Measurements from ENCODE around the gene SDK1.

Gene SDK1

DNA sequence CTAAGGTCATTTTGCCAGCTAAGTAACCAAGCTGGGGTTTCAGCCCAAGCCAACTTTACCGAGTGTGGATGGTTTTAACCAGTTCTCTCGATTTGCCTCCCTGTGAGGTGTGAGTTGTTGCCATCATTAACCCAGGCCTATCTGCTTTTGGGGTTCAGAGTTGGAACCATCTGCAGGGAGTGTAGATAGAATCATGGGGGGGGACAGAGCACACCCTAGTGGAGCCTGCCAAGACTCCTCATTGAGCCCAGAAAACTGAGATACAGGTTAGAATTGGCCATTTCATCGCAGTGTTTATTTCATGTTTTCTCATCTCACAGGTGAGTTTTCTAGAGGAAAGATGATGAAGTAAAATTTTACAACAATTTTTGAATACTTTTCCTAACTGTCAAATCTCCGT lies 133.6 kb downstream of the SDK1 start:
- Histone ChIP-seq H3K9ac (no peak overlapping the region), H3K27ac (no peak overlapping the region), H2AFZ (no peak overlapping the region), H3K9me3 (ENCODE audit: control insufficient read depth, low read length) (no peaks in the 10 kb centered on the region), H3K4me1 (no peaks in the 10 kb centered on the region), H3K4me3 (ENCODE audit: low read depth, low read length) (no peak overlapping the region), H3K36me3 (ENCODE audit: control insufficient read depth, insufficient read depth, low read length) (no peaks in the 10 kb centered on the region), H3K4me2 (ENCODE audit: low read length) (no peak overlapping the region), H3K79me2 (no peaks in the 10 kb centered on the region), H3K27me3 (ENCODE audit: control insufficient read depth, insufficient read depth, low read length) (no peaks in the 10 kb centered on the region)
- TF ChIP-seq CTCF (IDR thresholded peaks at IDR 0.05) = no peak

GRCh38 chr7:3436112-3436511 lies 135.1 kb downstream of the SDK1 start:
- Histone ChIP-seq H3K4me1 (no peaks in the 10 kb centered on the region), H3K4me3 (ENCODE audit: low read depth, low read length) (no peak overlapping the region), H2AFZ (no peak overlapping the region), H3K9ac (no peak overlapping the region), H3K79me2 (no peaks in the 10 kb centered on the region), H3K27ac (no peak overlapping the region), H3K9me3 (ENCODE audit: control insufficient read depth, low read length) (no peaks in the 10 kb centered on the region), H3K27me3 (ENCODE audit: control insufficient read depth, insufficient read depth, low read length) (no peaks in the 10 kb centered on the region), H3K4me2 (ENCODE audit: low read length) (no peak overlapping the region), H3K36me3 (ENCODE audit: control insufficient read depth, insufficient read depth, low read length) (no peaks in the 10 kb centered on the region)
- no peak for TF ChIP-seq CTCF (IDR thresholded peaks at IDR 0.05)

DNA sequence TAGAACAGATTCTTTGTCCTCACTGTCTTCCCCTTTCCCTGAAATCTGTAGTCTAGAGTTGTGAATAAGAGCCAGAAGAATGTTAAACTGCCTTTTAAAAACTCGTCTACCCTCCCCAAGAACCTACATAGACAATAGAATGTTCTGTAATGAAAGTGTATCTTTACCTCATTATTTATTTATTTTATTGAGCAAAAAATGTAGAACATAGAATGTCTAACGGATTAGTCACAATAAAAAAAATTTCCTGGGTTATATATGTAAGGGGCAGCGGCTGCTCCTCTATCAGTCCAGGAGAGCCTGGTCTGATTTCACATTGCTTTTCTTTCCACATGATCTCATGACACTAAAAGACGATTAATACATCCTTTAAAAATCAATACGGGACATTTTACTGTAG lies 135.7 kb downstream of the SDK1 start:
- Histone ChIP-seq H3K27me3 (ENCODE audit: control insufficient read depth, insufficient read depth, low read length) (no peaks in the 10 kb centered on the region), H3K4me3 (ENCODE audit: low read depth, low read length) (no peak overlapping the region), H3K36me3 (ENCODE audit: control insufficient read depth, insufficient read depth, low read length) (no peaks in the 10 kb centered on the region), H3K27ac (no peak overlapping the region), H2AFZ (no peak overlapping the region), H3K9ac (no peak overlapping the region), H3K4me2 (ENCODE audit: low read length) (no peak overlapping the region), H3K4me1 (no peaks in the 10 kb centered on the region), H3K9me3 (ENCODE audit: control insufficient read depth, low read length) (no peaks in the 10 kb centered on the region), H3K79me2 (no peaks in the 10 kb centered on the region)
- TF ChIP-seq CTCF (IDR thresholded peaks at IDR 0.05) = no peak

GRCh38 chr7:3437467-3437866 lies 136.4 kb downstream of the SDK1 start:
- Histone ChIP-seq H3K4me3 (ENCODE audit: low read depth, low read length) (no peak overlapping the region), H3K9me3 (ENCODE audit: control insufficient read depth, low read length) (no peaks in the 10 kb centered on the region), H2AFZ (no peak overlapping the region), H3K27ac (no peak overlapping the region), H3K27me3 (ENCODE audit: control insufficient read depth, insufficient read depth, low read length) (no peaks in the 10 kb centered on the region), H3K4me1 (no peaks in the 10 kb centered on the region), H3K79me2 (no peaks in the 10 kb centered on the region), H3K9ac (no peak overlapping the region), H3K36me3 (ENCODE audit: control insufficient read depth, insufficient read depth, low read length) (no peaks in the 10 kb centered on the region), H3K4me2 (ENCODE audit: low read length) (no peak overlapping the region)
- TF ChIP-seq CTCF (IDR thresholded peaks at IDR 0.05) = no peak

DNA sequence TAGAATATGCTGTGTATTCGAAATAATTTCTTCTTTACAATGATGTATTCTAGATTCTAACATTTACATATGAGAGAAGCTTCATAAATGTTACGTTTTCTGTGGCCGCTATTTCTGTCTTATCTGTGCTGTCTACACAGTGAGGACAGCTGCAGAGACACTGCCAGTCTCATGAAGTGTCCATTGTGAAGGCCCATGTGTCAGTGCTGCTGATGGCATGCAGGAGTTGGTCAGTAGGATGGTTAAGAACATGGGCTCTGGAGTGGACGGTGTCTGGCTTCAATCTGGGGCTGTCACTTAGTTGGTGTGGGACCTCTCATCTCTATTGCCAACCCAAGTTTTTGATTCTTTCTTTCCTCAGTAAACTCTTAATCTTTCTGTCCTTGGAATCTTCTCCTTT lies 137.3 kb downstream of the SDK1 start:
- no peak for TF ChIP-seq CTCF (IDR thresholded peaks at IDR 0.05)
- Histone ChIP-seq H3K4me2 (ENCODE audit: low read length) (no peak overlapping the region), H3K27me3 (ENCODE audit: control insufficient read depth, insufficient read depth, low read length) (no peaks in the 10 kb centered on the region), H3K27ac (no peak overlapping the region), H2AFZ (no peak overlapping the region), H3K4me1 (no peaks in the 10 kb centered on the region), H3K9ac (no peak overlapping the region), H3K4me3 (ENCODE audit: low read depth, low read length) (no peak overlapping the region), H3K9me3 (ENCODE audit: control insufficient read depth, low read length) (no peaks in the 10 kb centered on the region), H3K36me3 (ENCODE audit: control insufficient read depth, insufficient read depth, low read length) (no peaks in the 10 kb centered on the region), H3K79me2 (no peaks in the 10 kb centered on the region)

Data from parathyroid adenoma (tissue), 2 donors.